ENCODE measurements around the gene ATOH1.

- no peak for TF ChIP-seq POLR2A (IDR thresholded peaks at IDR 0.05)
- TF ChIP-seq CTCF (IDR thresholded peaks at IDR 0.05), result no peak
Observed at GRCh38 chr4:93835929-93836328, 7.4 kb downstream of the ATOH1 start.
